ENCODE measurements around the gene PLIN4. TPM values are rescaled to one million over a fixed set of nuclear protein-coding genes. Genes with fewer than 3 reads are reported as not detected.

The PLIN4 gene
- total RNA-seq, 1 donor from 2014 or later, result 0.25 TPM

GRCh38 chr19:4555657-4556561 lies 37.6 kb upstream of the PLIN4 start:
- no peak for DNase-seq (ENCODE audit: low spot score in 2 of 2, unreplicated experiment in 2 of 2)
- H3K27me3 Mint-ChIP-seq (ENCODE audit: low read depth), result peaks cover 4% of the 10 kb centered on the region
- H3K36me3 Mint-ChIP-seq, result peaks cover 5% of the 10 kb centered on the region
- H3K27ac Mint-ChIP-seq, result no peak overlapping the region
- H3K9me3 Mint-ChIP-seq, result peaks cover 4% of the 10 kb centered on the region
- no peak overlapping the region for H3K4me3 Mint-ChIP-seq
- H3K4me1 Mint-ChIP-seq, result peaks cover 3% of the 10 kb centered on the region
- TF ChIP-seq CTCF (IDR thresholded peaks at IDR 0.05; ENCODE audit: unreplicated experiment), result no peak

- Mint-ChIP-seq H3K27ac (no peak overlapping the region), H3K36me3 (peaks cover 7% of the 10 kb centered on the region), H3K4me1 (peaks cover 3% of the 10 kb centered on the region), H3K4me3 (no peak overlapping the region), H3K9me3 (peaks cover 4% of the 10 kb centered on the region), H3K27me3 (ENCODE audit: low read depth) (peaks cover 4% of the 10 kb centered on the region)
- TF ChIP-seq CTCF (IDR thresholded peaks at IDR 0.05; ENCODE audit: unreplicated experiment), result no peak
- no peak for DNase-seq (ENCODE audit: low spot score in 2 of 2, unreplicated experiment in 2 of 2)
Measured at GRCh38 chr19:4554717-4555116, 36.4 kb upstream of the PLIN4 start.

GRCh38 chr19:4553775-4554174 lies 35.5 kb upstream of the PLIN4 start:
- Mint-ChIP-seq H3K4me1 (peaks cover 3% of the 10 kb centered on the region), H3K36me3 (peaks cover 7% of the 10 kb centered on the region), H3K4me3 (no peak overlapping the region), H3K27me3 (ENCODE audit: low read depth) (peaks cover 4% of the 10 kb centered on the region), H3K9me3 (peaks cover 4% of the 10 kb centered on the region), H3K27ac (no peak overlapping the region)
- no peak for TF ChIP-seq CTCF (IDR thresholded peaks at IDR 0.05; ENCODE audit: unreplicated experiment)
- no peak for DNase-seq (ENCODE audit: low spot score in 2 of 2, unreplicated experiment in 2 of 2)

GRCh38 chr19:4553092-4553695 lies 34.9 kb upstream of the PLIN4 start:
- no peak for DNase-seq (ENCODE audit: low spot score in 2 of 2, unreplicated experiment in 2 of 2)

GRCh38 chr19:4552525-4552819 lies 34.2 kb upstream of the PLIN4 start:
- no peak for TF ChIP-seq CTCF (IDR thresholded peaks at IDR 0.05; ENCODE audit: unreplicated experiment)
- no peak for DNase-seq (ENCODE audit: low spot score in 2 of 2, unreplicated experiment in 2 of 2)
- Mint-ChIP-seq H3K9me3 (peaks cover 4% of the 10 kb centered on the region), H3K4me3 (no peak overlapping the region), H3K27ac (no peak overlapping the region), H3K36me3 (peaks cover 7% of the 10 kb centered on the region), H3K27me3 (ENCODE audit: low read depth) (peaks cover 1% of the 10 kb centered on the region), H3K4me1 (peaks cover 2% of the 10 kb centered on the region)

More at GRCh38 chr19:4553092-4553695, 34.9 kb upstream of the PLIN4 start:
- TF ChIP-seq CTCF (IDR thresholded peaks at IDR 0.05; ENCODE audit: unreplicated experiment), result no peak
- H3K4me3 Mint-ChIP-seq, result no peak overlapping the region
- peaks cover 7% of the 10 kb centered on the region for H3K36me3 Mint-ChIP-seq
- H3K4me1 Mint-ChIP-seq, result peaks cover 3% of the 10 kb centered on the region
- H3K27me3 Mint-ChIP-seq (ENCODE audit: low read depth), result peaks cover 4% of the 10 kb centered on the region
- no peak overlapping the region for H3K27ac Mint-ChIP-seq
- H3K9me3 Mint-ChIP-seq, result peaks cover 4% of the 10 kb centered on the region
